Stimulated activated CD4-positive, alpha-beta T cell treated with anti-CD3 and anti-CD28 coated beads, Interleukin-1b, Interleukin-23, amount 100 ng/mL, for 4 hours (primary cell): ENCODE results near the gene CALHM2.
A peak's percentile ranks its signal among the peaks of the same experiment; 100 is the strongest.
"Not testable (repeated sequence)": the region's sequence is repeated elsewhere in the genome, so short reads cannot be mapped to it uniquely, and the experiment has no call there.

Experiments used
- DNase-seq, 2 donors: peaks; one replicate each; pipeline ENCODE4 v3.0.0-alpha.2; 2020; ENCODE audit warnings: low read depth in 2 of 2

The CALHM2 gene, protein sequence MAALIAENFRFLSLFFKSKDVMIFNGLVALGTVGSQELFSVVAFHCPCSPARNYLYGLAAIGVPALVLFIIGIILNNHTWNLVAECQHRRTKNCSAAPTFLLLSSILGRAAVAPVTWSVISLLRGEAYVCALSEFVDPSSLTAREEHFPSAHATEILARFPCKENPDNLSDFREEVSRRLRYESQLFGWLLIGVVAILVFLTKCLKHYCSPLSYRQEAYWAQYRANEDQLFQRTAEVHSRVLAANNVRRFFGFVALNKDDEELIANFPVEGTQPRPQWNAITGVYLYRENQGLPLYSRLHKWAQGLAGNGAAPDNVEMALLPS

DNA sequence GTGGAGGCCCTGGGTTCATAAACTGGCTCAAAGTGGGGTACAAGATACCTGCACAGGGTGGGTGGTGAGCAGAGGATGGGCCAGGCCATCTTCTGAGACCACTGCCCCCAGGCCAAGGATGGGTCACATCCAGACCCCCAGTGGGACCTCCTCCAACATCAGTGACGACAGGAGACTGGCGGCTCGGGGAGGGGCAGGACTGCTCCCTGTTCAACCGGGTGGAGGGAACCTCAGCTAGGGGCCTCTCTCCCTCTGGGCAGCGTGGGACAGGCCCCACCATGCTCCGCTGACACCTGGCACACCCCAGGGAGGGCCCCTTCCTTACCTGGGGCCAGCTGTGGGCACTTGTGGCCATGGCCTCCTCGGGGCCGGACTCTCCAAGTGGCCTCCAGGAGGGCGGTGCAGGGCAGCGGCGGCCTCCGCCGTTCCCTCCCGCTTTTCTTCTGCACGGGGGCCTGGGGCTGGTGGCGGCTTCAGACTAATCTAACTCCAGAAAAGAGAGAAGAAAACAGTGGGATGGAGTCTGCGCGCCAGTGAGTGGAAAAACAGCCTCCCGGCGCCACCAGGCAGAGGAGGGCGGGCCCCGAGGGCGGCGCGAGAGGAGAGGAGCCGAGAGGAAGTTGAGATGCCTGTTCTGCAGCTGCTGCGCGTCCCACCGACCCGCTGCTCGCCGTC is at the start of gene CALHM2:
CALHM2 (minus strand) TSS at position 540 of the 675 bp plus-strand sequence. CDS start 2,429 bp downstream, outside the sequence.
- peak; percentile 34 to 58 for DNase-seq

DNA sequence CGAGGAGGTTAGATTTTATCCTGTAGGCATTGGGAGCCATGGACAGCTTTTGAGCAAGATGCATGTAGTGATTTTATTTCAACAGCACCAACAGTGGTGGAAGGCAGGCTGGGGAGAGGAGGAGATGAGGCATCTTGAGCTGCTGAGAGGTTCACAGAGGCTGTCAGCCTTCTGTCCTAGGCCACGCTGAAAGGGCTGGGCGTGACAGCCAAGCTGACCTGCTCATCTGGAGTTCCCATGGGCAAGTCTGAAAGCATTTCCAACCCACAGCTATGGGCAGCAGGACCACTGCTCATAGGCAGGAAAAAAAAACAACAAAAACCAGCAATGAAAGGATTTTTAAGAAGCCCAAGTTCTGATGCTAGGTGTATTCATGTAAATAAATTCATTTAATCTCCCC is 49.0 kb upstream of the CALHM2 start:
- DNase-seq, result no peak

DNA sequence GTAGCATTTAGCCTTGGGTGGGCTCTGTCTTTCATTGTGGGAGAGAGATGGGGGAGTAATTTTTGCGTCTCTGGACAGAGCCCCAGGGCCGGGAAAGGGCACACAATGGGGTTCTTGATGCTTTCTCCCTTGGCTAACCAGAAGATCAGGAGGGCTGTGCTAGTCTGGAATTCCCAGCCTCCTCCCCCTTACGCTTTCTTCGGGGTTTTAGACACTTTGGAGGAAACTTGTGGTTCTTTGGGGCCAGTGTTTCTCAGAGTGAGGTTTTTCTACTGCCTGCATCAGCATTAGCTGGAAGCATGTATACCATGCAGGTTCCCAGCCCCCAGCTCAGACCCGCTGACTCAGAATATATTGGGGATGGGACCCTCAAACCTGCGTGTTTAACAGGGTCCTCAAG is 48.3 kb upstream of the CALHM2 start:
- no peak for DNase-seq

DNA sequence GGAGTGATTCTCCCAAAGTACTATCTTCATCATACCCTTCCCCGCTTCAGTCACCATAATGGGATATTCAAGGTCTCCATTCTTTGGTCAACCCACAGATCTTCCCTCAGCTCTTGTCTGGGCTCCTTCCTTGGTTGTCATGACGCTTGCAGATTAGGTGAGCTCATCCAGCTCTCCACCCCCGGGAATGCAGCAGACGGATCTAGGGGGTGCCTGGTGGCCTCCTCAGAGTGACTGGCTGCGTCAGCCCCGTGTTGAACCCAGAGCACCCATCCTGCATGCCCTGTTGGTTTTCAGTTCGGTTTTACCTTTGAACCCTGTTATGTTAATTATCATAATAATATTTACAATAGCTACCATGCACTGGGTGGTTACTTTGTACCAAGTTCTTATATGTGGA is 47.7 kb upstream of the CALHM2 start:
- no peak for DNase-seq

DNA sequence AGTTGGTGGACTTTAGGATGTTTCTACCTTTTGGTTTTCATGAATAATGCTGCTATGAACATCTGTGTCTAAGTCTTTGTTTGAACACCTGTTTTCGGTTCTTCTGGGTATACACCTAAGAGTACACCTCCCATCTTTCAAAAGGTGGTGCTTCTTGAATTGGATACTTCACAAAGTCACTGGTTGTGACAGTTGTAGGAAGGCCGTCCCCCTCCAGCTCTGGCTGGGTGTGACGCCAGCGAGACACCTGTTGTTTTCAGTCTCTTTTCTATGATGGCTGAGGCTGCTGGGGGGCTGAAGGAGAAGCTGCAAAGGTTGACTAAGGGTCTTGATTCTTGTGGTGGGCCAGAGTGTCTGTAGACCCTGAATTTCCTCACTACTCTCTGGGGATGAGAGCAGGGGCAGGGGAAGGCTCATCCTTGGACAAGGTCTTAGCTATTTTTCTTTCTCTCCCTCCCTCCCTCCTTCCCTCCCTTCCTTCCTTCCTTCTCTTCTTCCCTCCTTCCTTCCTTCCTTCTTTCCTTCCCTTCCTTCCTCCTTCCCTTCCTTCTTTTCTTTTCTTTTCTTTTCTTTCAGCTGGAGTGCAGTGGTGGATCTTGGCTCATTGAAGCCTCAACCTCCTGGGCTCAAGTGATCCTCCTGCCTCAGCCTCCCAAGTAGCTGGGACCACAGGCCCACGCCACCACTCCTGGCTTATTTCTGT is 46.9 kb upstream of the CALHM2 start:
- DNase-seq, result no peak

DNA sequence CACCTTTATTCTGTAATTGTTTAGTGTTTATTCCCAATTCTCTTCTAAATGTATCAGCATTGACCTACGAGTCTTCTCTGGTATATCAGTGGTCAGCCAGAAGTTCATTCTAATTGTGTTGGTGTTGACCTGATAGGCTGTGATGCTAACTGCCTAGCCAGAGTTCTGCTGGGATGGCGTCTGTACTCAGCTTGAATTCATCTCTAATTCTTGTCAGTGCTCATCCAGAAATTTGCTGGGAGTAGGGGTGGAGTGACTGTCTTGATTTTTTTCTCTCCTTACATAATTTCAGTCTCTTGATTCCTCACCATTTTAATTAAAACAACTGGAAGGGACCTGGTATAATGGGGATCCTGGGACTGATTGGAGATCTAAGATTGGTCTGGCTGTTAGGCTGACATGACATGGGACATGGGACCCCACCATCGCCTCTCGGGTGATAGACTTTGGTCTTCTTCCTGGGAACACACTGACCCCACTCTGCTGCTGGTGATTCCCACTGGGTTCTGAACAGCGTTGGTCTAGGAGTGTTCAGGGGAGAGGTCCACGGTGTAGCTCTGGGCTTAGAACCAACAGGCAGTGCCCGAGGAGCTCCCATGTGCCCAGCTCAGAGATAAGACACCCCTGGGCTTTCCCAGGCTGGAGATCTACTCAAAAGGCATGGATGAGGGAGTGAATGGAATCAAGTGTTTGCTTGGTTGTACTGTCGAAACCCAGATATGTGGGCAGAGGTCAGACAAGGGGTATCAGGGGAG is 45.2 kb upstream of the CALHM2 start:
- DNase-seq, result no peak

DNA sequence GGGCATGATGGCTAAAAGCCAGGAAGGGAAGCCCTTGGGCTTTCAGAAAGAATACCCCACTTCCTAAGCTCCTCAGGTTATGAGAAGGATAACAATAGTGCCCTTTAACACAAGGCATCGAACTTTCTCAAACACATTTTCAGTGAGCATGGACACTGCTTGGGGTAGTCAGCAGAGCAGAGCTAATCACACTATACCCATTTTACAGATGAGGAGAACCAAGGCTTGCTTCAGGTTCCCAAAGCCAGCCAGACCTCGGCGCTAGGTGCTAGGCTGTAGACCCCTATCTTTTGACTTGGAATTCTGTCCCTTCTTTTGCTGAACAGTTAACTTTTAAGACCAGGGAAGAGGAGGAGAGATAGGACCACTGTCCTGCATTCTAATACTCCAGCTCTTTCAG is 43.2 kb upstream of the CALHM2 start:
- no peak for DNase-seq

DNA sequence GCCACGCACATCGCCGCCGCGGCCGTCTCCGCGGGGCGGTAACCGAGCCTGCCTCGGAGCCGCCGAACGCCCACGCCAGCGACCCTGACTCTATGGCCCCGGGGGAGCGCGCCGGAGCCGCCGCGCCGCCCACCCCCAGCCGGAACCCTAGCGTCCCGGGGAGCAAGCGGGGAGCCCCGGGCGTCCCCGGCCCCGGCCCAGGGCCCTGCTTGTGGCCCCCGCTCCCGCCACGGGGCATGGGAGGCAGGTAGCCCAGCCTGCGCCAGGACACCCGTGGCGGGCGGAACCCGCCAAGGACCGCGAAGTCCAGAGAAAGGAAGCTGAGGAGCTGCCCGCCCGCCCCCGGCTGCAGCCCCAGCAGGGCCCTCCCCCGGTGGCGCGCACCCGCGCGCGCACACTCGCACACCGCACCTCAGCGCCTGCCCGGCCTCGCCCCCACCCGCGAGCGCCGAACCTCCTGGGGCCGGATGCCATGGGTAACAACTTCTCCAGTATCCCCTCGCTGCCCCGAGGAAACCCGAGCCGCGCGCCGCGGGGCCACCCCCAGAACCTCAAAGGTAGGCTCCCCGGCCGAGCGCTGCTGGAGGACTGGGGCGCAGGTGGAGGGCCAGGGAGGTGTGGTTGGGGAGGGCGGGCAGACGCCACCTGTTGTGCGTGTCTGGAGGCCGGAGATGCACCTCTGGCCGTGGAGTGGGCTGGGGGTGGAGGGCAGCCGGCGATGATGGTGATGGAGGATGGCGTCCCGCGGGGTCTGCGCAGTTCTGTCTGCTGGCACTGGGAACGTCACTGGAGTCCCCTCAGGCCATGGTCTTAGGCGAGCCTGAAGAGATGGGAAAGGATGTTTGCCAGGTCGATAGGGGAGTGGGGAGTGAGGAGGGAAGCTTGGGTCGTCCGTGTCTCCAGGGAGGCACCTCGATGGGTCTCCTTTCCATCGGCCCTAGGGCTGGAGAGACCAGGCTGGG is 42.0 kb upstream of the CALHM2 start:
- DNase-seq, result peak in 1 of 2 donors; percentile 11

DNA sequence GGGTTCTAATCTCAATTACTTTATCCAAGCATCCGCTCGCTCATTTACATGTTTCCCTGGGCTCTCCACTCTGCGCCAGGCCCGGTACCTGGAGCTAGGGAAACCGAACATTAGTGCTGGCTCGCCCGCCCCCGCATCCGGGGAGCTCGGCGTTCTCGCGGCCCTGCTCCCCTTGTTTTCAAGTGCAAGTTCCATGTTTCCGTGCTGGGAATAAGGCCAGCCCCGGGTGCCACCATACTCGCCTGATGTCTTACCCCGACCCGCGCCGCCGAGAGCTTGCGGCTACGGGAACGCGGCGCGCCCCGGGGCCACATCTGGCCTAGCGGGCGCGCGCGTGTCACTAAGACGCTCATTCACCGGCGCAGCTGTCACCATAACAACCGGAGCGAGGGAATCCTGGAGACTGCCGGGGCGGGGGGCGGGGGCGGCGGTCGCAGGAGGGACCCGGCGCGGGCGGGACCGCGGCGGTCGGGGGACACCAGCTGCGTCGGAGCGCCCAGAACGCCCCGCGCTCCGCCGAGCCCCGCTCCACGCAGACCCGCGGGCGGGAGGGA is 41.3 kb upstream of the CALHM2 start, which contains the start of gene NEURL1:
NEURL1 (plus strand) TSS at position 344 of the 554 bp plus-strand sequence. CDS start 683 bp downstream, outside the sequence.
- DNase-seq, result peak in 1 of 2 donors; percentile 18

DNA sequence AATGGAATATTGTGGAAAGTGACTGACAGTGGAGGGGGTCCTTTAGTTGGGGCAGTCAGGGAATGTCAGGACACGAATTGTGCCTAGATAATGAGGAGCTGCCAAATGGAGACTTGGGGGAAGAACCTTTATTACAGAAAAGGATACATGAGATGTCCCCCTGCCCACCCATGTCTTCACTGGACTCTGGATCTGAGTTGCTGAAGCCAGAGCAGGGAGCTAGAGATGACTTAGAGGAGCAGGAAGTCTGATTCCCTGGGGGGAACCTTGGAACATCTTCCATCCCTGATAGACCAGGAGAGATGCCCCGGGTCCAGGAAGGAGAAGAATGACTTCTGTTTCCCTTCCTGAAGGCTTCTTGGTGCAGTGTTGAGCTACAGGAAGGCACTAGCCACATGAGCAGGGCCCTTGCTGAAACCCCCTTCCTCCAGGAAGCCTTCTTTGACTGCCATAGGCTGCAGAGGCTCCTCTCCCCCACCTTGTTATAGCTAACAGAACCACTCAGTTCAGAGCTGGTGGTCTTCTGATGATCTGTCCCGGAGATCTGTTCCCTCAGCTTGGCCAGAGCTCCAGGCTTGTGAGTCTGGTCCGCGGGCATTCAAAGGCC is 40.6 kb upstream of the CALHM2 start:
- no peak for DNase-seq

DNA sequence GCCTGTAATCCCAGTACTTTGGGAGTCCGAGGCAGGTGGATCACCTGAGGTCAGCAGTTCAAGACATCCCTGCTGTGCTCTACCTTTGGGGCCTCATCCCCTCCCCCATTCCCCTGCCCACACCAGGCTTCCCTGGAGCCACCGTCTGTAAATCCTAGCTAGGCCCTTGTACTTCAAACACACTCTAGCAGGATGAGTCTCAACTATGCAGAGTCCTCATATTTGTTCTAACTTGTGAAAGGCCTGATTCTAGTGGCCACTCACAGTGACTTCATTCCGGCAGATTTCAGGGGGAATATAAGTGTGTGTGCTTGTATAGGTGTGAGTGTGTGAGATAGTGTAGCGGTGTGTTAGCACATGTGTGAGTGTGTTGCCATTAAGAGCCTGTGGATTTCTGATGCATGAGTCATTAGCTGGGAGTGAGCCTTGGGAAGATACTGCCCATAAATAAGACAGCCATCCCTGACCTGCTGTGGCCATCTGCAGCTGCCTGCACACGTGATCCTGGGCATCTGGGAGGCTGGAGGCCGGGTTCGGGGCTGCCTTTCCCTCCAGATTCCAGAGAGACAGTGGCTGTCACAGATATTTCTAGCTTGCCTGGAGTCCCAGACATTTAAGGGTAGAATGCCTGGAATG is 39.7 kb upstream of the CALHM2 start:
- DNase-seq, result no peak

DNA sequence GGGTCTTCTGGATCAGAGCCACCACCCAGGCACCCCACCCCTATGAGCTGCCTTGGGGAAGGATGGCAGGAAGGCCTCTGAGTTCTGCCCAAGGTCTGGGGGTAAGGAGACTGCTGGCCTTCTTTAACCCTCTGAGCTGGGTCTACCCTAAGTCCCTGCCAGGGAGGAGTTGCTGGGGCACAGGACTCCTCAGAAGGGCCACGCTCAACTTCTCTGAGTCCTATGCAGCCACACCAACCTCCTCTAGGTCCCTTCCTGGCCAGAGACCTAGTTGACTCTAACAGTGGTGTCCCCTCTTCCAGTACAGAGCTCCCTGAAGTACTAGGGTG is 38.8 kb upstream of the CALHM2 start:
- no peak for DNase-seq

DNA sequence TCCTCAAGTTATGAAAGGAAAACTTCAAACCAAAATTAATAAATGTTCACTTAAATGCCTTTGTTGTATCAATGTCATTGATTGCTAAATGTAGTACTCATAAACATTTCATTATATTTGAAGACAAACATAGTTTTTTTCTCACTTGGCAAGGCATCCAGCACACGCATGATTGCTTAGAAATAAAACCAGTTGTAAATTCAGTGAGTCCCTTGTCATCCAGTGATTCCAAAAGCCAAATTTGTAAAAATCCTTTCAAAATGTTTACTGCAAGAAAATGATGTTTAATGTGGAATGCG is 35.2 kb upstream of the CALHM2 start:
- DNase-seq, result no peak

DNA sequence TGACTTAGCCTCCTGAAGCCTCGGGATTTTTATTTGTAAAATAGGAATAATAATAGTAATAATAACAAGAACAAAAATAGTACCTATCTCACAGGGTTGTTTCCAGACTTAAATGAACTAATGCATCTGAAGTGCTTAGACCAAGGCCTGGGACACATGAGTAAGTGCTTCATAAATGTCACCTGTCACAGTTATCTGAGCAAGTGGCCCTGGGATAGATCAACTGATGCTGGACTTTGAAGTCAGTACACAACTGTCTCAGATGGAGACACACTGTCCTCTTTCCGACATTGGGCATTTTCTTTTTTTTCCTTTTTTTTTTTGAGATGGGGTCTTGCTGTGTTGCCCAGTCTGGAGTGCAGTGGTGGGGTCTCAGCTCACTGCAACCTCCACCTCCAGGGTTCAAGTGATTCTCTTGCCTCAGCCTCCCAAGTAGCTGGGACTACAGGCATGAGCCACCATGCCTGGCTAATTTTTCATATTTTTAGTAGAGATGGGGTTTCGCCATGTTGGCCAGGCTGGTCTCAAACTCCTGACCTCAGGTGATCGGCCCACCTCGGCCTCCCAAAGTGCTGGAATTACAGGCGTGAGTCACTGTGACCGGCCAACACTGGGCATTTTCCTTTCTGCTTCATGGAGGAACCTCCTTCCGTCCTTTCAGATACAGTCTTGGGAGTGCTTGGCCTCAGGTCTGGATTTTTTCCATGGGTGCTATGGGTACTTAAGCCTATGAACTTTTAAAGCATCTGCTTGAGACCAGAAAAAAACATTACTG is 34.7 kb upstream of the CALHM2 start:
- DNase-seq, result not testable (repeated sequence)

DNA sequence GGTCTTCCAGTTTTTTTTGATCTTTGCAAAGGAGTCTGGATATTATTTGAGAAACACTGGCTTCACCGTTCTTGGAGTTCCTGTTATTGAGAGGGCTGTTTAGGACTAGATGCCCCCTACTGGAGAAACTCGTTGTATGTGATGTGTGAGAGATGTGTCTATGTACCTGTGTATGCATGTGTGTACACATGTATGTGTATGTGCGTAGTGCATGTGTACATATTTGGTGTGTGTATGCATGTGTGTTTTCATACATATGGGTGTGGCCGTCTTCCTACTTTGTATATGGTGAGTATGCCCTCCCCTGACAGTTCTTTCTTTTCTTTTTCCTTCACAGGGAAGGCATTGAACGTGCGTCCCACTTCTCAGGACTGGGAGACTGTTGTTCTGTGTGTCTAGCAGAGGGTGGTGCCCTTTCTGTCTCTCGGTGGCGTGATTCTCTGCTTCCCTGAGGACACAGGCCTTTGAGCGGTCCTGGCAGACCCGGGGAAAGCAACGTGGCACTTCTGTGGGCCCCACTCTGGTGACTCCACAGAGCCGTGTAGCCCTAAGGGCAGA is 29.9 kb upstream of the CALHM2 start:
- DNase-seq, result no peak

DNA sequence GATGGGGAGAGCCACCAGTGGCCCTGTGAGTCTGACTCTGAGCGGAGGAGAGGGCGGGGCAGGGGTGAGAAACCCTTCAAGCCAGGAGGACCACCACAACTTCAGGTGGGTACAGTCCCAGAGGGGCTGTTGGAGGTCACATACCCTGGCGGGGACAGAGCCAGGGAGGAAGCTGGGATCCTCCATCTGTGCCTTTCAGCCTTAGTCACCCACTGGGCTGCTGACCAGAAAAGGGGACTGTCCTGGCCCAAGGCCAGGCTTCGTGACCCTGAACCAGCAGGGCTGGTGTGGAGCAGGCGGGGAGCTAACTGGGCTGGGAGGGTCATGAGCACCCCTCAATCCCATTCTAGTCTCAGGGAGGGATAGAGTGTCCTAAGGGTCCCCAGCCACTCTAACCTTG is 28.4 kb upstream of the CALHM2 start:
- DNase-seq, result no peak

DNA sequence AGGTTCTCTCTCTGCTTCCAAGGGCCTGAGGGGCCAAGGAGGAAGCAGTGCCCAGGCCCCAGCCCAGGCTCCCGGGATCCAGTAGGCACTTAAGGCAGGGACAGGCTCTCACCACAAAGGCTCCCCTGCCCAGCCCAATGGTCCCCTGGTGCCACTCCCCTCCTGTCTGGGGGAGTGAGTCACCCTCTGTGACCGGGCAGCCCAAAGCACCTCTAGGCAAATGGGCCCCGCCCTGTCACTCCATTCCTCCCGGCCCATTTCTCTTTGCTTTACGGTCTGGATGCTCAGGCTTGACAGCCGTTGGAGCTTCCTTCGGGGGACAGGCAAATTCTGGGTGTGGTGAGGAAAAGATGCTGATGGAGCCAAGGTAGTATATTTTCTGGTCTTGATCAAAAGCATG is 27.0 kb upstream of the CALHM2 start, which contains the start of gene CALHM3:
CALHM3 (minus strand) TSS at position 106 of the 400 bp plus-strand sequence. CDS start 208 bp downstream, outside the sequence.
- DNase-seq, result no peak

DNA sequence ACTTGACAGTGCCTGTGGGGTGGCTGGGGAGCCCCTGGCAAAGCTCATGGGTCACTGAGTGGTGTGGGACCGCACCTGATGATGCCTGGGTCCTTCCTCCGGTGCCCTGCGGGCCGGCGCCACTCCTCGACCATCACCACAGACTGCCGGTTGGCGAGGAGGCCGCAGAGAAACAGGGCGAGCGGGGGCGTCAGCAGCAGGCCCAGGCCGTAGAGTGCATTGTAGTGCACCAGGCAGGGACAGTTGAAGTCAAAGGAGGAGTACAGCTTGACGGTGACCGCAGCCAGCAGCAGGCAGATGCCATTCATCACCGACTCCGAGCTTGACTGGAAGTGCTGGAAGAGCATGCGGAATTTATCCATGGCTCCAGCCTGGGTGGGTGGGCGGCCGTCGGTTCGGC is 26.5 kb upstream of the CALHM2 start:
- DNase-seq, result no peak
